H1 (cell line): ENCODE results near the gene PTTG2. TPM values are rescaled to one million over a fixed set of nuclear protein-coding genes. Genes with fewer than 3 reads are reported as not detected.

Experiments used
- CTCF ChIA-PET: fragments of 300-600 bp; sonication (Branson Sonifier 250); formaldehyde crosslinking; loops from one replicate; lab custom pipeline; 2021; ENCODE audit not compliant: partially characterized antibody; lab: Charles Lee
- POLR2A ChIA-PET: fragments of 300-600 bp; sonication (Branson Sonifier 250); formaldehyde crosslinking; loops from one replicate; lab custom pipeline; 2021; ENCODE audit warnings: inconsistent platforms; ENCODE audit not compliant: partially characterized antibody; lab: Charles Lee
- DNase-seq, 2 experiments: peaks; one replicate each; pipeline versions ENCODE4 v3.0.0 to v3.0.0-alpha.2; 2010 to 2022; ENCODE audit warnings: low spot score in 2 of 2, low read depth in 1 of 2, mixed read lengths in 1 of 2
- FAIRE-seq: peaks from 2 replicates; lab custom pipeline; 2011; peaks lifted over from hg19 to GRCh38; lab: Jason Lieb, UNC
- H2AFZ ChIP-seq: 2 replicates; pipeline ENCODE4 v1.8.1; 2012; ENCODE audit warnings: low read length, inconsistent platforms
- H2AK5ac ChIP-seq: 2 replicates; pipeline ENCODE4 v1.6.1; 2013; ENCODE audit warnings: low read depth, low read length
- H2BK120ac ChIP-seq: replicated peaks from 2 replicates; pipeline ENCODE3; 2013; ENCODE audit warnings: low read depth, low read length, inconsistent platforms
- H2BK12ac ChIP-seq: 2 replicates; pipeline ENCODE4 v1.6.1; 2013; ENCODE audit warnings: low read depth, low read length
- H2BK15ac ChIP-seq: 2 replicates; pipeline ENCODE4 v1.6.1; 2013; ENCODE audit warnings: low read length
- H2BK20ac ChIP-seq: 2 replicates; pipeline ENCODE4 v1.6.1; 2013; ENCODE audit warnings: low read length
- H2BK5ac ChIP-seq: 2 replicates; pipeline ENCODE4 v1.6.1; 2013; ENCODE audit warnings: low read depth, low read length
- H3K14ac ChIP-seq: 2 replicates; pipeline ENCODE4 v1.6.1; 2013; ENCODE audit warnings: inconsistent platforms; ENCODE audit not compliant: insufficient read length
- H3K18ac ChIP-seq: 2 replicates; pipeline ENCODE4 v1.6.1; 2013; ENCODE audit warnings: low read length; ENCODE audit errors: extremely low read depth
- H3K23ac ChIP-seq: 2 replicates; pipeline ENCODE4 v1.6.1; 2013; ENCODE audit warnings: inconsistent platforms; ENCODE audit not compliant: insufficient read length
- H3K23me2 ChIP-seq: 2 replicates; pipeline ENCODE4 v1.6.1; 2013; ENCODE audit warnings: low read depth, low read length
- H3K27ac ChIP-seq: 2 replicates; pipeline ENCODE4 v1.6.1; 2011; ENCODE audit warnings: low read depth, low read length, inconsistent platforms
- H3K27me3 ChIP-seq, 4 experiments: replicated peaks in 1 of 4; 1 replicate in 1 of 4; 2 replicates in 3 of 4; pipeline versions ENCODE4 v1.6.1 to v1.8.1; 2011 to 2013; ENCODE audit warnings: low read length in 3 of 4, mild to moderate bottlenecking in 3 of 4, inconsistent platforms in 2 of 4, mixed read lengths in 2 of 4, moderate library complexity in 1 of 4; ENCODE audit not compliant: control insufficient read depth in 3 of 4, insufficient read depth in 3 of 4; ENCODE audit errors: extremely low read depth in 1 of 4
- H3K36me3 ChIP-seq, 4 experiments: 2 replicates each; pipeline versions ENCODE4 v1.6.1 to v1.8.1; 2011 to 2013; ENCODE audit warnings: mild to moderate bottlenecking in 4 of 4, low read length in 3 of 4, moderate library complexity in 2 of 4, control low read depth in 1 of 4, inconsistent platforms in 1 of 4; ENCODE audit not compliant: insufficient read depth in 4 of 4, control insufficient read depth in 2 of 4
- H3K4ac ChIP-seq: replicated peaks from 2 replicates; pipeline ENCODE3; 2013; ENCODE audit warnings: low read length, low read depth, mixed read lengths, inconsistent platforms; ENCODE audit not compliant: insufficient read length
- H3K4me1 ChIP-seq, 4 experiments: replicated peaks in 1 of 4; 1 replicate in 1 of 4; 2 replicates in 3 of 4; pipeline versions ENCODE4 v1.6.1 to v1.8.1; 2011 to 2013; ENCODE audit warnings: low read length in 3 of 4, inconsistent platforms in 2 of 4, mixed read lengths in 1 of 4; ENCODE audit not compliant: insufficient read depth in 4 of 4, control insufficient read depth in 3 of 4
- H3K4me2 ChIP-seq, 2 experiments: 2 replicates each; pipeline versions ENCODE4 v1.6.1 to v1.8.1; 2011 to 2013; ENCODE audit warnings: low read depth in 2 of 2, low read length in 2 of 2, control low read depth in 1 of 2, inconsistent platforms in 1 of 2, mild to moderate bottlenecking in 1 of 2; ENCODE audit not compliant: insufficient read depth in 1 of 2
- H3K4me3 ChIP-seq, 4 experiments: fragments of 200-600, 300-600 bp in 1 of 4; sonication (generic), shearing (Covaris generic), sonication (Bioruptor Twin) in 1 of 4; 2 replicates each; pipeline versions ENCODE4 v1.5.1 to v1.8.1; 2011 to 2016; ENCODE audit warnings: low read length in 4 of 4, low read depth in 3 of 4, control low read depth in 2 of 4, inconsistent platforms in 2 of 4, mild to moderate bottlenecking in 2 of 4, mixed read lengths in 1 of 4, moderate library complexity in 1 of 4; ENCODE audit not compliant: insufficient read depth in 2 of 4; ENCODE audit errors: extremely low read depth in 1 of 4
- H3K56ac ChIP-seq: replicated peaks from 2 replicates; pipeline ENCODE3; 2013; ENCODE audit warnings: low read depth, mild to moderate bottlenecking, mixed read lengths, low read length, inconsistent platforms; ENCODE audit not compliant: insufficient read length
- H3K79me1 ChIP-seq: 2 replicates; pipeline ENCODE4 v1.6.1; 2013; ENCODE audit warnings: low read depth, low read length, control low read depth
- H3K79me2 ChIP-seq, 2 experiments: 2 replicates each; pipeline versions ENCODE4 v1.6.1 to v1.8.1; 2012 to 2013; ENCODE audit warnings: low read length in 2 of 2, mild to moderate bottlenecking in 2 of 2, inconsistent platforms in 1 of 2; ENCODE audit not compliant: insufficient read depth in 2 of 2, control insufficient read depth in 1 of 2
- H3K9ac ChIP-seq, 4 experiments: replicated peaks in 1 of 4; 1 replicate in 1 of 4; 2 replicates in 3 of 4; pipeline versions ENCODE4 v1.6.1 to v1.8.1; 2011 to 2013; ENCODE audit warnings: low read depth in 3 of 4, low read length in 3 of 4, control low read depth in 2 of 4, mild to moderate bottlenecking in 2 of 4, moderate library complexity in 2 of 4, inconsistent platforms in 1 of 4; ENCODE audit errors: extremely low read depth in 1 of 4
- H3K9me3 ChIP-seq, 2 experiments: 2 replicates each; pipeline versions ENCODE4 v1.6.1 to v1.8.1; 2012 to 2013; ENCODE audit warnings: mild to moderate bottlenecking in 2 of 2, moderate library complexity in 2 of 2, control low read depth in 1 of 2, inconsistent platforms in 1 of 2, low read depth in 1 of 2, low read length in 1 of 2, mixed read lengths in 1 of 2; ENCODE audit not compliant: insufficient read depth in 2 of 2
- H4K20me1 ChIP-seq, 2 experiments: replicated peaks in 1 of 2; 2 replicates each; pipeline versions ENCODE3 to v1.8.1; 2011 to 2013; ENCODE audit warnings: inconsistent platforms in 2 of 2, low read length in 2 of 2, mild to moderate bottlenecking in 1 of 2; ENCODE audit not compliant: insufficient read depth in 2 of 2, control insufficient read depth in 1 of 2
- H4K5ac ChIP-seq: 2 replicates; pipeline ENCODE4 v1.6.1; 2013; ENCODE audit warnings: low read length, low read depth, mixed read lengths, inconsistent platforms; ENCODE audit not compliant: insufficient read length
- H4K8ac ChIP-seq: 2 replicates; pipeline ENCODE4 v1.8.0; 2013; ENCODE audit warnings: mild to moderate bottlenecking, moderate library complexity, low read length, inconsistent platforms; ENCODE audit not compliant: insufficient read depth; ENCODE audit errors: extremely low read depth
- H4K91ac ChIP-seq: replicated peaks from 2 replicates; pipeline ENCODE3; 2013; ENCODE audit warnings: low read length, mixed read lengths, inconsistent platforms; ENCODE audit not compliant: insufficient read length
- BRCA1 ChIP-seq: IDR thresholded peaks from 2 replicates; pipeline ENCODE4 v1.6.1; 2012; ENCODE audit warnings: low read depth, low read length, improper control_type of control experiment
- CBX5 ChIP-seq: fragments of 300-800, 300-1000 bp; sonication (generic); IDR thresholded peaks from 2 replicates; pipeline ENCODE4 v1.7.1; 2016; ENCODE audit warnings: antibody characterized with exemption, low read length, low read depth
- CEBPB ChIP-seq: IDR thresholded peaks from 2 replicates; pipeline ENCODE4 v1.6.1; 2012; ENCODE audit warnings: low read depth, low read length
- CHD1 ChIP-seq: IDR thresholded peaks from 2 replicates; pipeline ENCODE4 v1.6.1; 2012; ENCODE audit warnings: low read depth, low read length, improper control_type of control experiment
- CREB1 ChIP-seq: IDR thresholded peaks from 2 replicates; pipeline ENCODE4 v1.6.1; 2012; ENCODE audit warnings: inconsistent platforms
- EP300 ChIP-seq, 2 experiments: IDR thresholded peaks; 1 replicate in 1 of 2; 2 replicates in 1 of 2; pipeline ENCODE4 v1.6.1; 2011 to 2012; ENCODE audit warnings: low read depth in 2 of 2, low read length in 2 of 2, mild to moderate bottlenecking in 2 of 2, borderline replicate concordance in 1 of 2, inconsistent platforms in 1 of 2, moderate library complexity in 1 of 2
- HDAC2 ChIP-seq, 2 experiments: fragments of 300-600 bp in 1 of 2; sonication (generic) in 1 of 2; IDR thresholded peaks; 2 replicates each; pipeline ENCODE4 v1.6.1; 2011 to 2012; ENCODE audit warnings: low read depth in 2 of 2, low read length in 2 of 2, mild to moderate bottlenecking in 2 of 2, moderate library complexity in 2 of 2, borderline replicate concordance in 1 of 2, inconsistent platforms in 1 of 2
- JUN ChIP-seq: IDR thresholded peaks from 2 replicates; pipeline ENCODE4 v1.6.1; 2011; ENCODE audit warnings: low read depth, mild to moderate bottlenecking, improper control_type of control experiment, low read length
- NANOG ChIP-seq: IDR thresholded peaks from 2 replicates; pipeline ENCODE4 v1.6.1; 2011; ENCODE audit warnings: low read length, low read depth, mild to moderate bottlenecking, inconsistent platforms; ENCODE audit not compliant: insufficient read depth, poor library complexity, severe bottlenecking
- POLR2A ChIP-seq, 2 experiments: IDR thresholded peaks; 1 replicate in 1 of 2; 2 replicates in 1 of 2; pipeline ENCODE4 v1.6.1; 2011; ENCODE audit warnings: low read depth in 2 of 2, low read length in 2 of 2, mild to moderate bottlenecking in 2 of 2; ENCODE audit errors: control extremely low read depth in 1 of 2
- POU5F1 ChIP-seq: IDR thresholded peaks from 2 replicates; pipeline ENCODE4 v1.6.1; 2011; ENCODE audit warnings: low read depth, mild to moderate bottlenecking, low read length, moderate library complexity
- RXRA ChIP-seq: IDR thresholded peaks from 2 replicates; pipeline ENCODE4 v1.6.1; 2011; ENCODE audit warnings: low read depth, mild to moderate bottlenecking, low read length, moderate library complexity; ENCODE audit not compliant: insufficient read depth
- SP2 ChIP-seq: IDR thresholded peaks from 2 replicates; pipeline ENCODE4 v1.6.1; 2012; ENCODE audit warnings: mild to moderate bottlenecking, low read length, inconsistent platforms
- TAF7 ChIP-seq: optimal IDR thresholded peaks from 2 replicates; pipeline ENCODE3; 2011; ENCODE audit warnings: low read depth, mild to moderate bottlenecking, inconsistent platforms, low read length, moderate library complexity, borderline replicate concordance
- TEAD4 ChIP-seq: IDR thresholded peaks from 2 replicates; pipeline ENCODE4 v1.6.1; 2012; ENCODE audit warnings: low read depth, low read length, inconsistent platforms, mixed read lengths
- ZNF274 ChIP-seq: IDR thresholded peaks from 2 replicates; pipeline ENCODE4 v1.7.0; 2012; ENCODE audit warnings: low read length, borderline replicate concordance; ENCODE audit errors: extremely low read depth
- WGBS, 2 experiments: shearing (Covaris generic) in 1 of 2; methylation state at CpG; one replicate each; pipeline versions ENCODE4 v1.1.6 to v1.1.7; 2013 to 2015; ENCODE audit warnings: low lambda C conversion rate in 2 of 2, mixed read lengths in 2 of 2, inconsistent platforms in 1 of 2, low coverage in 1 of 2, missing lambda C conversion rate in 1 of 2; ENCODE audit not compliant: insufficient replicate concordance in 2 of 2, insufficient coverage in 1 of 2, insufficient read length in 1 of 2; ENCODE audit errors: extremely low coverage in 1 of 2, missing lambda C conversion rate in 1 of 2; 5-methylcytosine and 5-hydroxymethylcytosine counted together
- polyA plus RNA-seq, 7 experiments: library from polyadenylated mRNA; depleted of rRNA in 3 of 7; stranded (reverse) in 5 of 7; unstranded in 2 of 7; fragments of >200 nt in 5 of 7; fragments of 200-250 nt in 2 of 7; gene quantifications; 1 replicate in 5 of 7; 2 replicates in 1 of 7; 4 replicates in 1 of 7; pipeline versions ENCODE4 v1.2.1 to v1.2.3, GENCODE V29; 2011 to 2013; ENCODE audit warnings: missing spikeins in 2 of 7, mixed read lengths in 2 of 7
- total RNA-seq: library from RNA; stranded (reverse); fragmentation: NEBNext Ultra II Directional; extraction: Animal tissue kit (Norgen Biotek cat#: 25700); gene quantifications from 2 replicates; pipeline ENCODE4 v1.2.1, GENCODE V29; 2021

The PTTG2 gene
- total and polyA plus RNA-seq, 2 of the 8 experiments (the other 6 are each of a cell fraction or from before 2014, with no cell fraction given), result not detected

DNA sequence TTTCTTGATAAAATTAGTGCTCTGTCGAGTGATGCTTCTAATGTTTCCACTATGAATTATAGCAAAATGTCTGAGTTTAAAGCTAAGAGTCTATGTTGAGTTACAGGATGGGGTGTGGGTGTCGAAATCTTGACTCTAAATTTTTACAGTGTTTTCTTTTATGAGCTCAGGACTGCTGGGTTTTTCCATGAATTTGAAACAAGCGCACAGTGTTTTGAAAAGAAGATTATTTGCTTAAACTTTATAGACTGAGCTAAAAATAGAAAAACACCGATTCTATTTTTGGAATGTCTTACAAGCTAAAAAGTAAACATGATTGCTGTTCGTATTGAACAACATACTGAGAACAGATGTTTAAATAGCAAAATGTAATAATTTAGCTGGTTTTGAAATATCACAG, 7.5 kb downstream of the PTTG2 start:
- no peak overlapping the region for H2AFZ ChIP-seq
- no peaks in the 10 kb centered on the region for H3K9me3 ChIP-seq
- H3K4me2 ChIP-seq, result no peak overlapping the region
- ChIA-PET CTCF (interaction anchor here (1.2 to 1.3 kb wide), 2 partner anchors 33 to 71 kb away, joined by 3 read pairs; no protein-coding TSS in a partner anchor), POLR2A (no interaction called here)
- no peak overlapping the region for H2BK20ac ChIP-seq
- FAIRE-seq (no peak), DNase-seq (no peak)
- H2BK5ac ChIP-seq, result no peak overlapping the region
- H2BK15ac ChIP-seq, result no peak overlapping the region
- H2BK12ac ChIP-seq, result no peak overlapping the region
- H2BK120ac ChIP-seq, result no peak overlapping the region
- no peaks in the 10 kb centered on the region for H3K36me3 ChIP-seq
- H4K8ac ChIP-seq, result no peak overlapping the region
- no peak overlapping the region for H4K91ac ChIP-seq
- H3K79me2 ChIP-seq, result no peaks in the 10 kb centered on the region
- no peak overlapping the region for H3K23ac ChIP-seq
- WGBS, 2 experiments, result 87% methylated on average over 5 of the region's 5 CpGs; no CpG with 5 or more reads in 1 of the 2 experiments
- no peak overlapping the region for H3K27ac ChIP-seq
- no peaks in the 10 kb centered on the region for H4K20me1 ChIP-seq
- H3K9ac ChIP-seq, result no peak overlapping the region
- no peaks in the 10 kb centered on the region for H3K79me1 ChIP-seq
- H4K5ac ChIP-seq, result no peak overlapping the region
- no peaks in the 10 kb centered on the region for H3K27me3 ChIP-seq
- no peak overlapping the region for H3K18ac ChIP-seq
- no peak overlapping the region for H3K4me3 ChIP-seq
- no peaks in the 10 kb centered on the region for H3K4me1 ChIP-seq
- H3K56ac ChIP-seq, result no peak overlapping the region
- H3K4ac ChIP-seq, result no peak overlapping the region
- H2AK5ac ChIP-seq, result no peak overlapping the region
- H3K14ac ChIP-seq, result no peak overlapping the region
- no peaks in the 10 kb centered on the region for H3K23me2 ChIP-seq
- TF ChIP-seq TEAD4 (no peak), CHD1 (no peak), RXRA (no peak), CREB1 (no peak), HDAC2 (IDR thresholded peaks at IDR 0.05; ENCODE audit: borderline replicate concordance in 1 of 2, low read depth in 2 of 2, low read length in 2 of 2) (no peak), EP300 (IDR thresholded peaks at IDR 0.05; ENCODE audit: borderline replicate concordance in 1 of 2, low read depth in 2 of 2, low read length in 2 of 2) (no peak), BRCA1 (no peak), TAF7 (no peak), CEBPB (no peak), CBX5 (no peak), NANOG (no peak), ZNF274 (no peak), JUN (no peak), SP2 (no peak), POLR2A (IDR thresholded peaks at IDR 0.05; ENCODE audit: control extremely low read depth in 1 of 2, low read depth in 2 of 2, low read length in 2 of 2) (no peak), POU5F1 (no peak)
